GM20000 (cell line): ENCODE results near the gene KTN1.

ENCODE experiments used
- DNase-seq: peaks from one replicate; pipeline ENCODE4 v3.0.0; 2012; ENCODE audit warnings: low spot score
- CTCF ChIP-seq: IDR thresholded peaks from 2 replicates; pipeline ENCODE4 v1.5.1; 2012; ENCODE audit warnings: mild to moderate bottlenecking, control low read depth; ENCODE audit errors: extremely low read depth, missing control alignments

Gene KTN1

GRCh38 chr14:55712491-55712890, 132.5 kb downstream of the KTN1 start:
- no peak for DNase-seq
- no peak for TF ChIP-seq CTCF

GRCh38 chr14:55713486-55713885, 133.5 kb downstream of the KTN1 start:
- TF ChIP-seq CTCF, result no peak
- DNase-seq, result no peak

- peak; percentile 14 for DNase-seq
- TF ChIP-seq CTCF, result no peak
Observed at GRCh38 chr14:55715889-55716288, 135.9 kb downstream of the KTN1 start.

- DNase-seq, result no peak
- no peak for TF ChIP-seq CTCF
Observed at GRCh38 chr14:55717621-55718020, 137.6 kb downstream of the KTN1 start.

GRCh38 chr14:55718551-55718950, 138.5 kb downstream of the KTN1 start:
- no peak for TF ChIP-seq CTCF
- DNase-seq, result no peak

GRCh38 chr14:55720796-55721195, 140.8 kb downstream of the KTN1 start:
- no peak for TF ChIP-seq CTCF

GRCh38 chr14:55721353-55721752, 141.3 kb downstream of the KTN1 start:
- TF ChIP-seq CTCF, result no peak
- DNase-seq, result no peak

More at GRCh38 chr14:55720796-55721195, 140.8 kb downstream of the KTN1 start:
- DNase-seq, result no peak
